GM21737 (cell line): Measurements from ENCODE around the gene CNNM3.
A peak's percentile ranks its signal among the peaks of the same experiment; 100 is the strongest.
"Not testable (repeated sequence)": the region's sequence is repeated elsewhere in the genome, so short reads cannot be mapped to it uniquely, and the experiment has no call there.

Source experiments
- ATAC-seq: cut with Tn5 transposase; IDR thresholded peaks from one replicate; pipeline ENCODE4 v1.9.1; 2021; ENCODE audit warnings: mild to moderate bottlenecking, moderate library complexity; ENCODE audit not compliant: unreplicated experiment

CNNM3 gene

DNA sequence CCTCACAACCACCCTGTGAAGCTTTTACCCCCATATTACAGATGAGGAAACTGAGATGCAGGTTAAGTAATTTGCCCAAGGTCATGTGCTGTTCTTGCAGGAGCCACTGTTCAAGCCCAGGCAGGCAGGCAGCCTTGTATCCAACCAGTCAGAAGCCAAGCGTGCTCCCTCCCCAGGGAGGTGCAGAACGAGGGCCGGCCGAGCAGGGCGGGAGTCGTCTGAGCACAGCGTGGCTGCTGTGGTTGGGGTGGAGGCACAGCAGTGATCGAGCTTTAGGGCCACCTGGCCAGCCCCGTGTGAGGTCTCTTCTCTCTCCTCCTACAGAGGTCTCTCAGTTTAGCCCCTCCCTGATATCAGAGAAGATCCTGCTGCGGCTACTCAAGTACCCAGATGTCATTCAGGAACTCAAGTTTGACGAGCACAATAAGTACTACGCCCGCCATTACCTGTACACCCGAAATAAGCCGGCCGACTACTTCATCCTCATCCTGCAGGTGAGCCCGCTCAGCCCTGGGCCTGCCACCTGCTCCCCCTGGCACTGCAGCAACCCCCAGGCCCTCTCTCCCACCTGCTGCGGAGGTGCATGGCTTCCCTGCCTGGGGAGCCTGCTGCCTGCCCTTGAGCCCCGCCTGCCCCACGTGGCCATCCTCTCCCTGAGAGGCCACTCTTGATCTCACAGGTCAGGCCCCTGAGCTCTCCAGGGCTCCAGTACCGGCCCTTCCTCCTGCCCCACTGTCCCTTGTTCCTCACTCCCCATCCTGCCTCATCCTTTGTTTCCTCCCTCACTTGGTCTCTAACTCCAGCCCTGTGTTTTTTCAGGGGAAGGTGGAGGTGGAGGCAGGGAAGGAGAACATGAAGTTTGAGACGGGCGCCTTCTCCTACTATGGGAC is 17.1 kb upstream of the CNNM3 start:
- no peak for ATAC-seq

DNA sequence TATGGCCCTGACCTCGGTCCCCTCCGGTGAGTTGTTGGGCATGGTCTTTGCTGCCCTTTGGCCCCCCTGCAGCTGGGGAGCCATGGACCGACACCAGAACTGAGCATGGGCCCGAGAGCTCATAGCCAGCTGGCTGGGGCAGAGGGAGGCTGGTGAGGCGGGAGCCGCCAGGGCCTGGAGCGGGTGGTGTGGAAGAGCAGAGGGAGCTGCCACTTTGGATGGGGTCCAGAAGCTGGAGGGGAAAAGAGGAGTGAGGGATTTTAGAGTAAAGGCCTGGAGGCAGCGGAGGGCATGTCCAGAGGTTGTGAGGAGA is 16.5 kb upstream of the CNNM3 start:
- no peak for ATAC-seq

DNA sequence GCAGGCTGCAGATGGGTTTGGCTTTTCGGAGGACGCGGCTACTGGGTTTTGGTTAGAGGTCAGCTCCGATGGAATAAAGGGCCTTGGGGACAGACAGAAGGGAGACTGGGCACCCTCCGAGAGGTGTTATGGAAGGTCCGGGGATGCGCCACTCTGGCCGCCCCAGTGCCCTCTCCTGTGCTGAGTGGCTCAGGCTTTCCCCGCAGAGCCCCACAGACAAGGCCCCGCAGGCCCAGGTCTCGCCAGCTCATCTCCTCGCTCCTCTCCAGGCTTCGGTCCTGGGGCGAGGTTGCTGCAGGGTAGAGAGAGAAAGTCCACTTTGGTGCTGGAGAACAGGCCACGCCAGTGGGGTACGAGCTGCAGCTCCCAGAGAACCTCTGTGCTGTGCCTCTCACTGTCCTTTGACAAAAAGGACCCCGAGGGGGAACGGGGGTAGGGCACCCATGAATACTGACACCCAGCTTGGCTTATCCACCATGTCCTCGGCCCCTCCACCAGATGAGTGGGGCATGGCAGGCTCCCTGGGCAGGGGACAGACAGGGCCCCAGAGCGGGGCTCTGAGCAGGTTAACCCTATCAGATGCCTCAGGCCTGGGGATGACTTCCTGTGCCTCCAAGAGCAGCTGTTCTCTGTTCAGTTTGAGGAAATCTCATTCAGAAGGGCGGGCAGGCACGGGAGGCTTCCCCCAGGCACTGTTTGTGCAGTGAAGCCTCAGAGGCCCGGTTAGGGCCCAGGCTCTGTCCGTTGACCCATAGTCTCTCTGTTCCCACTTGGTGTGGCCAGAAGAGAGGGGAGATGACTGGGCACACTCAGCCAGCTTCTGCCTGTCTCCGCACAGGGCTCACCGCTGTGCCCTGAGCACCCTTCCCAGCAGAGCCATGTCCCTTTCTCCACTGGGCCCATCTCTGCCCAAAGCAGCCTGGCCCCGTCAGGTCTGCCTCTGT is 15.7 kb upstream of the CNNM3 start:
- ATAC-seq = no peak

DNA sequence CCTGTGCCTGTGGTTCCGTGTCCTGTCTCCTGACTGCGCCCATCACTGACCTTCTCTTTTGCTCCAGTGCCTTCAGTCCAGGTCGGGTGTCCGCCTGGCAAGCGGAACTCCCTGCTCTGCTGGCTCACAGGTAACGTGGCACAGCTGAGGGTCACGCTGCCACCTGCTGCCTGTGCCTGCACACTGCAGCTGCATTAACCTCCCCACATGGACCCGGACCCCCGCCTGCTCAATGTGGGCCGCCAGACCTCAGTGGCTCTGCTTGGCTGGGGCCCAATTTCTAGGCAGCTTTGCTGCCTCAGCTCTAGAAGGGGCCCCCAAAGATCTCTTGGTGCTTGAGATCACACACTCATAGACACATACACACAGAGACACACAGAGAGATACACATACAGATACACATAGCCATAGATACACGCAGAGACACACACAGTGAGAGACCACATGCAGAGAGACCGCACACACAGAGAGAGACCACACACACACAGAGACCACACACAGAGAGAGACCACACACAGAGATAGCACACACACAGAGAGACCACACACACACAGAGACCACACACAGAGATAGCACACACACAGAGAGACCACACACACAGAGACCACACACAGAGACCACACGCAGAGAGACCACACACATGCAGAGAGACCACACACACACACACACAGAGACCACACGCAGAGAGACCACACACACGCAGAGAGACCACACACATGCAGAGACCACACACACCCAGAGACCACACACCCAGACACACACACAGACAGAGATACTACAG is 14.9 kb upstream of the CNNM3 start:
- ATAC-seq = peak; percentile 61

DNA sequence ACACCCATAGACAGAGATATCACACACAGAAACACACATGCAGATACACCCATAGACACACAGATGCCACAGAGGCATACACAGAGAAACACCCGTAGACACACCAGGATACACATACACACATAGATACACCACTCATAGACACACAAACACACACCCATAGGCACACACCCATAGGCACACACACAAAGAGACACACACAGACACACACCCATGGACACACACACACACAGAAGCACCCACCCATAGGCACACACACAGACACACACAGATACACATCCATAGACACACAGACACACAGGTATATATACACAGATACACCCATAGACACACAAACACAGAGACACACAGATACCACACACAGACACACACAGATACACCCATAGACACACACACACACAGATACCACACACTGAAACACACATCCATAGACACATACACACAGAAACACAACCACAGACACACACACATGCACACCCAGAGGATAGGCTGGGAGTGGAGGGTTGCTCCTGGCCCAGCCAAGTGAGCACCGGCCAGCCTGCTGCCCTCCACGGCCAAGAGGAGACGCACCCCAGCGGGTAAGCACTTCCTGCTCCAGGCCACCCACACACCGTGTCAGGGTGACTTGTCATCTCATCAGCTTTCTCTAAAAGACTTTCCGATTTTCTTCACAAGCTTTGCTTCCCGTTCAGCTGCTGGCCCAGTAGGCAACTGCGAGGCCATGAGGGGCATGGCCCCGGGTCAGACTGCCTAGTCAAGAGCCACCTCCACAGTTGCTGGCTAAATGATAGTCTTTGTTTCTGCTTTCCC is 14.1 kb upstream of the CNNM3 start:
- no peak for ATAC-seq

DNA sequence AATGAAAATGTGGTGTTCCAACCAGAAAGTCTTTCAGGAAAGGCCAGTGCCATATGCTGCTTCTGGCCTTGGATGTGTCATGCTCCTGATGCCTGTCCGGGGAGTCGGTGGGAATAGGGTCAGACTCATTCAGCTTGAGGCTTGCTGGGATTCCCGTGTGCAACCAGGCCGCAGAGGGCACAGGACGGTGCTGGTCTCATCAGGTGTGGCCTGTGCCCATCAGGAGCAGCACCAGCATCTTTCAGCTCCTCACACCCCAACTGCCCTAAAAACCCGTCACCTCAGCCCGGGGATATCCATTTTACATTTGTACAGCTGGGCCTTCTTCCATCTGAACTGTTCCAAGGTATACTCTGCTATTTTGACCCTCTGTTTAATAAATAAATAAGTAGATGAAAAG is 13.3 kb upstream of the CNNM3 start:
- ATAC-seq = no peak

DNA sequence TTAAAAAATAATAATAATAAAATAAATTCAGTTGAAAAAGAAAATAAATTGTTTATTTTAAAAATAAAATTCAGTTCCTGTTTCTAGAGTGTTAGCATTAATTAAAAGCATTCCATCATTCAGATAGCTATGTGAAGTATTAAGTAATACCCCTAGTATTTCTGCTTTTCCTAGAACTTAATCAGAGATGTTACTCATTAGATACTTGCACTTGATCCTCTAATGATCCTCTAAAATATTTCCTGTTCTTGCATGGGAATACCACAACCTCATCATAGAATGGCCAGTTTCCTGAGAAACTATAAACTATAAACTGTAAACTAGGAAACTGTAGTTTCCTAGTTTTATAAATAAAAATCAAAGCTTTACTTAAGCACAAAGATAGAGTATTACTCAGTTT is 11.1 kb upstream of the CNNM3 start:
- ATAC-seq = no peak

DNA sequence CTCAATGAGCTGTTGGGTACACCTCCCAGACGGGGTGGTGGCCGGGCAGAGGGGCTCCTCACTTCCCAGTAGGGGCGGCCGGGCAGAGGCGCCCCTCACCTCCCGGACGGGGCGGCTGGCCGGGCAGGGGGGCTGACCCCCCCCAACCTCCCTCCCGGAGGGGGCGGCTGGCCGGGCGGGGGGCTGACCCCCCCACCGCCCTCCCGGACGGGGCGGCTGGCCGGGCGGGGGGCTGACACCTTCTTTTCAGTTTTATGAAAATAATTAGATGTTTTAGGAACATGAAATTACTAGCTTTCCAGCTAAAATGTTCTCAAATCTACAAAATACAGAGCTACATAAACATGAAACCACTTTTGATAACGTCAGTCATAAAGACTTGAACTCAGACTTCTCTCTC is 10.1 kb upstream of the CNNM3 start:
- not testable (repeated sequence) for ATAC-seq

DNA sequence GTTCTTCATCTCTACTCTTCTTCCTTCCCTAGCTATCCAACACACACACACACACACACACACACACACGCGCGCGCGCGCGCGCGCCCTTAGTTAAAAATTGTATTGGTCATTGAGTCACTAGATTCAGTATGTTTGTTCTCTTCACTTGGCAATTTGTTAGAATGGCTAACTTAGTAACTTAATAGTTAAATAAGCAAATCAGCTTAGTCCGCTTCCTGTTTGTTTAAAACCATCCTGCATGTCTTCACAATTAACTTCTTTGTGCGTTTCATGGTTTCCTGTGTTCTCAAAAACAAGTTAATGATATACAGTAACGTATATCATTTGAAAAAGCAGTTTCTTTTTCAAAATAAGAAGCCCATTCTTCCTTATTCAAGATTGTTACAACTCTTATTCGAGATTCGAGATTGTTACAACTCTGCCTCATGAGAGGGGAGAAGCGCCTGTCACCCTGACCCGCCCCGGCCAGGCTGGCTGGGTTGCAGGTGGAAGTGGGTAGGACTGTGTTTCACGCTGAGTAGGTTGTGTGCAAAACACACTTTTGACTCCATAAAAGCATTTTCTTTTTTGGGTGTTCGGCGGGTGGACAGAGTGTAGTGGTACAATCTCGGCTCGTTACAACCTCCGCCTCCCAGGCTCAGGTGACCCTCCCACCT is 9.5 kb upstream of the CNNM3 start:
- ATAC-seq = peak; percentile 41

DNA sequence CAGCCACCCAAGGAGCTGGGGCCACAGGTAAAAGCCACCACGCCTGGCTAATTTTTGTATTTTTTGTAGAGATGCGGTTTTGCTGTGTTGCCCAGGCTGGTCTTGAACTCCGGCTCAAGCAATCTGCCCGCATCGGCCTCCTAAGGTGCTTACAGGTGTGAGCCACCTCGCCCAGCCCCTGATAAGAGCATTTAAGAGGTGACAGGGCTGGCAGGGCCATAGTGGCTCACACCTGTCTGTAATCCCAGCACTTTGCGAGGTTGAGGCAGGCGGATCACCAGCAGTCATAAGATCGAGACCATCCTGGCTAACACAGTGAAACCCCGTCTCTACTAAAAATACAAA is 9.0 kb upstream of the CNNM3 start:
- no peak for ATAC-seq

DNA sequence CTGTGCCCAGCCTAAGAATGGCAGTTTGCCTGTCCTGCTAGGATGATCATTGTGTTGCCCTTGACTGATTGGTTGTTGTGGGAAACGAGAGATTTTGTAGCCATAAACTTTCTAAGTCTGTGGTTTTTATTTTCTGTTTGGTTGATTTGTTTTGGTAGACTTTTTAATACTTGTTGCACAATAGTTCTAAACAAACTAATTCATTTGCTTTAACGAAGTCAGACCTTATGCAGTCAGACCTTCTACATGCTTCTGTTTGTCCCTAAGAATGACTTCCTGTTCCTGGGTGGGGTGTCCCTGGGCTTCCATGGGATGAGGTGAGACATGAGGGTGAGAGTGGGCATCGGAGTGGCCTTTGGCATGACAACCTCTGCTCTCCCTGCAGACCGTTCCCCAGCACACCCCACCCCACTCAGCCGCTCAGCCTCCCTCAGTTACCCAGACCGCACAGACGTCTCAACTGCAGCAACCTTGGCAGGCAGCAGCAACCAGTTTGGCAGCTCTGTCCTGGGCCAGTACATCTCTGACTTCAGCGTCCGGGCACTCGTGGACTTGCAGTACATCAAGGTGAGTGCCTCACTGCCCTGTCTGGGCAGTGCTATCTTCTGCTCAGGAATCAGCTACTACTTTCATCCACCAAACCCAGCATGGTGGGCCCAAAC is 7.8 kb upstream of the CNNM3 start:
- no peak for ATAC-seq

DNA sequence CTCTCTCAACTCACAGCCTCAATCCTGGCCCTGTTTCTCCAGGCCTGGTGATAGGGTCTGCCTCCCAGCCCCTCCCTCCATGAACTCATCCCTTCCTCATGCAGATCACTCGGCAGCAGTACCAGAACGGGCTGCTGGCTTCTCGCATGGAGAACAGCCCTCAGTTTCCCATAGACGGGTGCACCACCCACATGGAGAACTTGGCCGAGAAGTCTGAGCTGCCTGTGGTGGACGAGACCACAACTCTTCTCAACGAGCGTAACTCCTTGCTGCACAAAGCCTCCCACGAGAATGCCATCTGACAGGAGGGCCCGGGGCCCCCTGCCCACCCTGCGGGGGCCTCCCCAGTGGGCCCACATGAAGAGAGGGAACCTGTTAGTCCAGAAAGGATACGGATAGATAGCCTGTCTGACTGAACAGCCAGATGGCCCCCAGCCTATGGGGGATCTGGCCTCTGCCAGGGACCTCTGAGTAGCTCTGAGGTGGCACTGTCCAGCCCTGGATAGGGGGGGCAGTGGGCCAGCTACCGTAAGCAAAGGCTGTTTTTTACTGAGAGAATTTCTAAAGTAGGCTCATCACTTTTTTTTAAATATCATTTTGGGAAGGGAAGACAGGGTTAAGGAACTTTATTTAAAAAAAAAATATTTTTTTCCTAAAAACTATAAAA is 6.7 kb upstream of the CNNM3 start:
- no peak for ATAC-seq

DNA sequence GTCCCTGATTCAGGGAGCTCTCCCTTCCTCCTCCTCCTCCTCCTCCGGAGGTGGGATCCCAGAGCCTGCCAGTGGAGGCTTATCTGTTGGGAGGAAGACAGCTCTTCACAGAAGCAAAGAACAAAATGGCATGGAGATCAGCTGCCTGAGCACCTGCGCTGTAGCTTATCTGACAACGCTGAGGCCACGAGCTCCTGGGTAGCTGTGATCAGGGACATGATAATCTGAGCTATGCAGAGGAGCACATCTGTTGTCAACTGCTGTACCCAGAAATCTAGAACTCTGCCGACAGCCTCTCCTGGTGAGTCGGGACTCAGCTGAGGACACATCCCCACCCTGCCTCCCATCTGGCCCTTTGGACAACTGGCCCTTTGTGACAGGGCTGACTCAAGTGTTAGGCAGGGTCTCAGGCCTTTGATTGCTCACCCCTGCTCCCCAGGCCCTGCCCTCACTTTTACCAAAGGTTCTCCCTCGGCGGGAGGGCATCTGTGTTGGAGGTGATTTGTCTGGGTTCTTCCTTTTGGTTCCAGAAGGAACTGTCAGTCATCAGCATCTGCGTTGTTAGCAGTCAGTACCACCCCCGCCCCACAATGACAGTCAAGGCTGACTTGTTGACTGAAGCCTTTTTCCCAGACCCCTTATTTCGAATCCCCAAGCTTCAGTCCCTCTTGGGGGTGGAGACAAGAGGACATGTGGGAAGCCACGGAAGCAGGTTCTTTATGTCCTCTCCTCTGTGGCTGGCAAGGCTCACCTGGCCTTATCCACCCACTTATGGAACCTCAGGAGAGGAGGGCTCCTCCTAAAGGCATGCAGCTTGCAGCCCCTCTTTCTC is 5.9 kb upstream of the CNNM3 start:
- no peak for ATAC-seq

DNA sequence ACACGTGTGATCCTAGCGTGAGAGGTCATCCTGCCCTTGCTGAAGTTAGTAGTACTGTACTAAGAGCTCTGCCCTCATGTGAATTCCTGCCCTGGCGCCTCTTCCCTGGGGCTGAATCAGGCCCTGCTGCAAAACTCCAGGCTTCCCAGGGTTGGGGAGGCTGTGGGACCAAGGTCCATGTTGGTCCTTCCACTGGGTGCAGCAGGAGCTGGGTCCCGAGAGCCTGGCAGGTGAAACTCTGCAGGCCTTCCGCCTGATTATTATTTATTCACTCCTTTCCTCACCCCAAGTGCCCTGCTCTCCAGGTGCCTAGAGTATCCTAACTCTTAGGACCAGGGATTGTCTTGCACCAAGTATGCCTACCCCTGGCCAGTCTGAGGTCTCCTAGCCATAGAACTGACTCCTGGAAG is 5.3 kb upstream of the CNNM3 start:
- no peak for ATAC-seq

DNA sequence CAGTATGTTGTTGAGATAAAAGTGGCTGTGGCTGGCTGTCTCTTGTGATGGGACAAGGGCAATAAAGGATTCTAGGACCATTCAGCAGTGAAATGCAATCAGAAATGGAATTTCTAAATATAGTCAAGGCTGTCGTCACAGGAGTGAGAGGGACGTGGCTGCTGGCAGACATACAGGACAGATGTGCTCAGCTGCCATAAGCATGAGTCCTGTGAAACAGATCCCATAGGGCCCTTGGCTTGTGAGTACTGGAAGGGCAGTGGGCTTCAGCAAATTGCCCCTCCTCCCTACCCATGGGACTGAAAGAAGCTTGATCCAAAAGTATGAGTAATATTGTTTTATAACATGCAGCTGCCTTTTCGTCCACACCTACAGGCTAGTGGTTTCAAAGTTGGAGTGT is 4.2 kb upstream of the CNNM3 start:
- no peak for ATAC-seq

DNA sequence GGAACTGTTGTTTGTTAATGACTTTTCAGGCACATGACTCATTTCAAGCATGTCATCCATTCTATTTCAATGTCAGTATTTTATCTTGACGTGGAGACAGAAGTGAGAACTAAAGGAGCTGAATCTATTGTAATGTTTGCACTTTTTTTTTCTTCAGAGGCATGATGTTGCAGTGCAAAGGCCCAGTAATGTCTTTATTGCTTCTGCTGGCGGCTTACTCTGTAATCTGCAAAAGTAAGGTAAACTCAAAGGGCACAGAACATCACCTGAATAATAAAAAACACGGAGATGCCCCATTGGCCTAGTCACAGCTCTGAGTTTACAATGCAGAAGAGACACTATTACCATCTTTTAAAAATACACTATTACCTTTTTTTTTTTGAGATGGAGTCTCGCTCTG is 2.4 kb upstream of the CNNM3 start:
- ATAC-seq = no peak

DNA sequence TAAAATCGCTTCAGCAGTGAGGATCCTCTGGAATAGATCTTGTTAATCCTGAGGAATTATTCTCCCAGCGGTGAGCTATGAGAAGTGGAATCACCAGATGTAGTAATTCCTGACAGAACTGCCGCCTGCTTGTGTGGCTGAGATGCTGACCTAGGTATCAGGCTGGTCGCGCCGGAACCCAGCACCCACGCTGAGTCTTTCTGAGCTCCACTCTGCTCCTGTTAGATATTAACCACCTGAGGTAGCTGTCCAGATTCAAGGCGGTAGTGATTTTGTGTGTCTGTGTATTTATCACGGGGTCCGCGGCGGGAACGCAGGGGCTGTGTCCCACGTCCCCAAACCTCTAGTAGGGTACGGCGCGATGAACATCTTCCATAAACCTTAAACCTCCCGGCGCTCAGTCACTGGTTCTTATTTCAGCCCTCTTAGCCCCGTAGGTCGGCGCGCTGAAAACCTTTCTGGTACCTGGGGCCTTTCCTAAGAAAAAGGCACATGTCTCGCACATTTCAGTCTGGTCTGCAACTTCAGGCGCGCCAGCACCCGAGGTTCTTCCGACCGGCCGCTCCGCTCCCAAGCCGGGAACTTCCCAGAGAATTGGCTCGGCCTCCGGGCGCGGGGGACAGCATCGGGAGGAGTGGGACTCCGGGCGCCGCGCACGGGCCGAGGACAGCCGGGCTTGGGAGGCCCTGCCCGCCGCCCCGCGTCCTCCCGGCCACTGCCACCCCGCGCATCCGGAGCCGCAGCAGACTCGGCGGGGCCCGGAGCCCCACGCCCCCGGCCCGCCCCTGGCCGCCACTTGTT is 542 bp upstream of the CNNM3 start:
- no peak for ATAC-seq
